ENCODE data around the gene ADGRB3.

Gene ADGRB3

GRCh38 chr6:69135927-69136326 lies 500.8 kb downstream of the ADGRB3 start:
- DNase-seq (ENCODE audit: low read depth): no peak

- no peak for DNase-seq (ENCODE audit: low read depth)
Observed at GRCh38 chr6:69138148-69138547, 503.1 kb downstream of the ADGRB3 start.

GRCh38 chr6:69138893-69139494 lies 503.9 kb downstream of the ADGRB3 start:
- DNase-seq (ENCODE audit: low read depth): no peak

- DNase-seq (ENCODE audit: low read depth): no peak
Observed at GRCh38 chr6:69145062-69145461, 510.0 kb downstream of the ADGRB3 start.

- DNase-seq (ENCODE audit: low read depth): no peak
Observed at GRCh38 chr6:69146385-69146784, 511.3 kb downstream of the ADGRB3 start.

GRCh38 chr6:69155467-69155866 lies 520.4 kb downstream of the ADGRB3 start:
- DNase-seq (ENCODE audit: low read depth): no peak

GRCh38 chr6:69162811-69163210 lies 527.7 kb downstream of the ADGRB3 start:
- no peak for DNase-seq (ENCODE audit: low read depth)

GRCh38 chr6:69164564-69165229 lies 529.6 kb downstream of the ADGRB3 start:
- no peak for DNase-seq (ENCODE audit: low read depth)

- DNase-seq (ENCODE audit: low read depth): no peak
Observed at GRCh38 chr6:69179681-69180080, 544.6 kb downstream of the ADGRB3 start.

GRCh38 chr6:69180361-69181067 lies 545.4 kb downstream of the ADGRB3 start:
- DNase-seq (ENCODE audit: low read depth): no peak

- DNase-seq (ENCODE audit: low read depth): no peak
Observed at GRCh38 chr6:69181964-69182363, 546.9 kb downstream of the ADGRB3 start.

- DNase-seq (ENCODE audit: low read depth): no peak
Observed at GRCh38 chr6:69185276-69185675, 550.2 kb downstream of the ADGRB3 start.

- DNase-seq (ENCODE audit: low read depth): no peak
Observed at GRCh38 chr6:69202768-69203167, 567.7 kb downstream of the ADGRB3 start.

GRCh38 chr6:69216127-69216526 lies 581.0 kb downstream of the ADGRB3 start:
- DNase-seq (ENCODE audit: low read depth): no peak

- DNase-seq (ENCODE audit: low read depth): no peak
Observed at GRCh38 chr6:69217343-69217742, 582.3 kb downstream of the ADGRB3 start.

- DNase-seq (ENCODE audit: low read depth): no peak
Observed at GRCh38 chr6:69220375-69220774, 585.3 kb downstream of the ADGRB3 start.

GRCh38 chr6:69232008-69232407 lies 596.9 kb downstream of the ADGRB3 start:
- no peak for DNase-seq (ENCODE audit: low read depth)

- DNase-seq (ENCODE audit: low read depth): no peak
Observed at GRCh38 chr6:69232496-69232895, 597.4 kb downstream of the ADGRB3 start.

GRCh38 chr6:69232911-69233448 lies 597.9 kb downstream of the ADGRB3 start:
- DNase-seq (ENCODE audit: low read depth): no peak

- DNase-seq (ENCODE audit: low read depth): no peak
Observed at GRCh38 chr6:69238067-69238466, 603.0 kb downstream of the ADGRB3 start.

- no peak for DNase-seq (ENCODE audit: low read depth)
Observed at GRCh38 chr6:69246983-69247382, 611.9 kb downstream of the ADGRB3 start.

- no peak for DNase-seq (ENCODE audit: low read depth)
Observed at GRCh38 chr6:69261010-69261409, 625.9 kb downstream of the ADGRB3 start.

- DNase-seq (ENCODE audit: low read depth): no peak
Observed at GRCh38 chr6:69263297-69263696, 628.2 kb downstream of the ADGRB3 start.

Measured in stimulated activated CD8-positive, alpha-beta memory T cell treated with anti-CD3 and anti-CD28 coated beads, Interleukin-12 subunit alpha, Interleukin-12 subunit beta, amount 100 ng/mL, for 4 hours (primary cell).